Measurements from ENCODE around the gene HOPX.

HOPX gene

GRCh38 chr4:56674984-56675383 lies 6.1 kb downstream of the HOPX start:
- H3K4me1 ChIP-seq (ENCODE audit: control insufficient read depth, low read length), result no peaks in the 10 kb centered on the region
- no peaks in the 10 kb centered on the region for H3K79me2 ChIP-seq (ENCODE audit: control insufficient read depth, low read length)
- H4K20me1 ChIP-seq (ENCODE audit: control insufficient read depth, insufficient read depth, low read depth, low read length), result no peaks in the 10 kb centered on the region

GRCh38 chr4:56671860-56672259 lies 9.2 kb downstream of the HOPX start:
- no peaks in the 10 kb centered on the region for H3K36me3 ChIP-seq (ENCODE audit: control insufficient read depth, low read length)
- H3K27ac ChIP-seq (ENCODE audit: low read depth, low read length), result no peak overlapping the region
- no peak overlapping the region for H3K4me3 ChIP-seq (ENCODE audit: low read length)
- no peaks in the 10 kb centered on the region for H4K20me1 ChIP-seq (ENCODE audit: control insufficient read depth, insufficient read depth, low read depth, low read length)
- TF ChIP-seq CTCF (IDR thresholded peaks at IDR 0.05; ENCODE audit: low read depth, low read length, poor library complexity, severe bottlenecking) (no peak), EZH2phosphoT487 (IDR thresholded peaks at IDR 0.05; ENCODE audit: borderline replicate concordance, low read length) (no peak)
- H3K27me3 ChIP-seq (ENCODE audit: control insufficient read depth, low read length), result peaks cover 14% of the 10 kb centered on the region
- H3K9me3 ChIP-seq (ENCODE audit: control insufficient read depth, insufficient read depth, low read length), result no peaks in the 10 kb centered on the region; the same call in 1 of the 2 replicates
- H3K4me1 ChIP-seq (ENCODE audit: control insufficient read depth, low read length), result no peaks in the 10 kb centered on the region
- H3K79me2 ChIP-seq (ENCODE audit: control insufficient read depth, low read length), result no peaks in the 10 kb centered on the region
- no peaks in the 10 kb centered on the region for H3F3A ChIP-seq (ENCODE audit: control insufficient read depth, insufficient read depth)
- H3K4me2 ChIP-seq (ENCODE audit: low read length), result no peak overlapping the region
- no peaks in the 10 kb centered on the region for H3K9me2 ChIP-seq (replicated peaks; ENCODE audit: control insufficient read depth, low read length)

More at GRCh38 chr4:56674984-56675383, 6.1 kb downstream of the HOPX start:
- Histone ChIP-seq H3K9me3 (ENCODE audit: control insufficient read depth, insufficient read depth, low read length) (no peaks in the 10 kb centered on the region), H3K4me2 (ENCODE audit: low read length) (no peak overlapping the region), H3K27ac (ENCODE audit: low read depth, low read length) (no peak overlapping the region), H3K27me3 (ENCODE audit: control insufficient read depth, low read length) (peaks cover 11% of the 10 kb centered on the region), H3F3A (ENCODE audit: control insufficient read depth, insufficient read depth) (no peaks in the 10 kb centered on the region), H3K4me3 (ENCODE audit: low read length) (no peak overlapping the region), H3K9me2 (replicated peaks; ENCODE audit: control insufficient read depth, low read length) (no peaks in the 10 kb centered on the region), H3K36me3 (ENCODE audit: control insufficient read depth, low read length) (no peaks in the 10 kb centered on the region)
- no peak for TF ChIP-seq EZH2phosphoT487 (IDR thresholded peaks at IDR 0.05; ENCODE audit: borderline replicate concordance, low read length)
- no peak for TF ChIP-seq CTCF (IDR thresholded peaks at IDR 0.05; ENCODE audit: low read depth, low read length, poor library complexity, severe bottlenecking)

GRCh38 chr4:56671373-56671772 lies 9.7 kb downstream of the HOPX start:
- Histone ChIP-seq H3K4me2 (ENCODE audit: low read length) (no peak overlapping the region), H4K20me1 (ENCODE audit: control insufficient read depth, insufficient read depth, low read depth, low read length) (no peaks in the 10 kb centered on the region), H3K36me3 (ENCODE audit: control insufficient read depth, low read length) (no peaks in the 10 kb centered on the region), H3K9me3 (ENCODE audit: control insufficient read depth, insufficient read depth, low read length) (no peaks in the 10 kb centered on the region; the same call in 1 of the 2 replicates), H3K4me3 (ENCODE audit: low read length) (no peak overlapping the region), H3K27me3 (ENCODE audit: control insufficient read depth, low read length) (peaks cover 14% of the 10 kb centered on the region), H3K79me2 (ENCODE audit: control insufficient read depth, low read length) (no peaks in the 10 kb centered on the region), H3K27ac (ENCODE audit: low read depth, low read length) (no peak overlapping the region), H3F3A (ENCODE audit: control insufficient read depth, insufficient read depth) (no peaks in the 10 kb centered on the region), H3K9me2 (replicated peaks; ENCODE audit: control insufficient read depth, low read length) (no peaks in the 10 kb centered on the region), H3K4me1 (ENCODE audit: control insufficient read depth, low read length) (no peaks in the 10 kb centered on the region)
- TF ChIP-seq CTCF (IDR thresholded peaks at IDR 0.05; ENCODE audit: low read depth, low read length, poor library complexity, severe bottlenecking) (no peak), EZH2phosphoT487 (IDR thresholded peaks at IDR 0.05; ENCODE audit: borderline replicate concordance, low read length) (no peak)
